Measurements from ENCODE around the gene GYG2.
A peak's percentile ranks its signal among the peaks of the same experiment; 100 is the strongest.

Gene GYG2

DNA sequence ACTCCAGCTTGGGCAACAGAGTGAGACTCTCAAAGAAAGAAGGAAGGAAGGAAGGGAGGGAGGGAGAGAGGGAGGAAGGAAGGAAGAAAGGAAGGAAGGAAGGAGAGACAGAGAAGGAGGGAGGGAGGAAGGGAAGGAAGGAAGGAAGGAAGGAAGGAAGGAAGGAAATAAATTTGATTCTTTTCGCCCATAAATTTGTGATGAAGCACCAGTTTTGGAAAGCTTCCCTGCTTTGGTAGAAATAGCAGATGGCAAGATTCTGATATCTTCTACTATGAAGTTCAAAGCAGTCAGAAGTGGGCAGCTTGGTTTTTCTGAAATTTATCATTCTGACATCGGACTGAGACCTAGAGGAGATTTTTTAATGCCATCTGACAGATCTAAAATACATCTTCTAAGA is 11.7 kb upstream of the GYG2 start:
- DNase-seq (ENCODE audit: low spot score), result no peak

DNA sequence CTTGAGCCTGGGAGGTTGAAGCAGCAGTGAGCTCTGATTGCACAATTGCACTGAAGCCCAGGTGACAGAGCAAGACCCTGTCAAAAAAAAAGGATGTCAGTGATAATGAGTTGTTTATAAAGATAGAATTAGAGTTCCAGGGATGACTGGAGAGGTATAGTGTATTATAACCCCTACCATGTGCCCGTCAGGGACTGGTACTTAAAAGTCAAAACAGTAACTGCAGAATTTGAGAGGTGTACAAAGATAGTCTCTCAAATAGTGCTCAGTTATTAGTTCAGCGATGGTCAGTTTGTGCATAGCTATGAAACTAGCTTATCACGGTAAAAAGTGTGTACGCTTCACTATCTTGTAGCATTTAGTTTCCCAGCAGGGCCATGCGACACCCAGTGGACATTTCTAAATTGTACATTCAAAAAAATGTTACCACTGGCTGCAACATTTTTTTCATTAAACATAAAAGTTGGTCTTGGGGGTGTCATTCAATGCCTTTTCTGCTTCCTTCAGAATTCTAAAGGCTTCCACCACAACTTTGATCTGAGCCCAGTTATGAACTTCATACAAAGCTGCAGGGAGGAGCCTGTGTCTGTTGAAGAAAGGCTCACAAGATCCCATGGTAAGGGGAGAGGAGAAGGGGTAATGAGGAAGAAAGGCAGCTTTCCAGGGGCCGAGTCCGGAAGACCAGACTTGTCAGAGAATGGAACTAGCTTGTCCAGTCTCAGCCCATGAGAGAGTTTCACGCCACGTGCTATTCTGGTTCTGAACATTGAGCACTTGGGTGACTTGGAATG is 9.2 kb upstream of the GYG2 start:
- DNase-seq (ENCODE audit: low spot score), result no peak

DNA sequence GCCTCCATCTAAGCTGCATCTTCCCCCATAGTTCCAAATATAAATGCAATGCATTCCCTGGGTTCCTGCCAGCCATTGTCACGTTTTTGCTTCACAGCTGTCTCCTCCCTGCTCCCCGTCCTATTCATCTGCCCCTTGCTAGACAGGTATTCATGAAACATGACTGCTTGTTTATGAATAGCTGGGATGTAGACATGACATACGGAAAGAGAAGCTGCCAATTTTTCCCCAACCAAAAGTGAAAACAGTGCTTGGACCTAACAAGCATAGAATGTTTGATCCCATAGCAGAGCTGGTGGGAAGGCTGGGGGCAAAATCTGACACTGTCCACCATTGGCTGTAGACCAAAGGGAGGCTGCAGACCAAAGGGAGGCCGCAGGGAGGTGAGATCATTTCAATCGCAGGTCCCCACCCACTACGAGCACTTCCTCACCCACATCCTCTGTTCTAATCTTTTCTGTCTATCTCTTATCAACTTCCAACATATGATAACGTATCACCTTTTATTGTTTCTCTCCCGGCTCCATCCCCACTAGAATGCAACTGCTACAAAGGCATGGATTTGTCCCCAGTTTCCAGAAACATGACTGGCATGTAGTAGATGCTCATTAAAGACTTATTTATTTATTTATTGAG is 8.5 kb upstream of the GYG2 start:
- no peak for DNase-seq (ENCODE audit: low spot score)

DNA sequence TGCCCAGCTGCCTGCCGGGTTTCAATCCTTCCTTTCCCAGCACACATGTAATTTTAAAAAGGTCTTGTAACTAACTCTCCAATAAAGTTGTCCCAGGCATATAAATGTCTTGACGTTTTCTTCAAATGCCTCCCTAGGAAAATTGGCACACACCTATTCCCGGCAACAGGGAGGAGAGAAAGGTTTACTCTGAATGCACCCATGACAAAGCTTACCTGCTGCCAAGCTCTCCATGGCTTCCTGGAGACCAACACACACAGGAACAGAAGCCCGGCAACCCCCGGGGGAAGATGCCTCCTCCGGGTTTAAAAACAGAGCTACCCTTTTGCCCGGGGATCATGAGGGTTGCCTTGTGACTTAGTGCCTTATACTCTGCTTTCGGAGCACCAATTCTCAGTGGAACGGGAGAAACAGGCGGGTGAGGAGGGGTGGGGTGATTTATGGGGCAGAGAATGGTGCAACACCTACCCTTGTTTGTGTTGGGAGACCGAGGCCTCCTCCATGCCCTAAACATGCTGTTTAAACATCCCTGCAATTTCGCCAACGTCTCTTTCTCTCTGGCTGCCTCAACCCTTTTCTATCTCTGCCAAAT is 4.8 kb upstream of the GYG2 start:
- no peak for DNase-seq (ENCODE audit: low spot score)

DNA sequence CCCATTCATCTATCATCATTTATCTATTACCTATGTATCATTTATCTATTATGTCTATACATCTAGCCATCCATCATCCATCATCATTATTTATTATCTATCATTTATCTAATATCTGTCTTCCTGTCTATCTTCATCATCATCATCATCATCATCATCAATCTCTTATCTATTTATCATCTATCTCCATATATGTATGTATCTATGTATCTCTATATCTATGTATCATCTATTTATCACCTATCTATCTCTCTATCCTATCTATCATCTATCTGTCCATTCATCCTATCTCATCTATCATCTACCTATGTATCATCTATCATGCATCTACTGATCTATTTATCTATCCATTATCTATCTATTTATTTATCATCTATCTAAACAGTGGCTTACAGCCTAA is 3.8 kb upstream of the GYG2 start:
- DNase-seq (ENCODE audit: low spot score), result no peak

DNA sequence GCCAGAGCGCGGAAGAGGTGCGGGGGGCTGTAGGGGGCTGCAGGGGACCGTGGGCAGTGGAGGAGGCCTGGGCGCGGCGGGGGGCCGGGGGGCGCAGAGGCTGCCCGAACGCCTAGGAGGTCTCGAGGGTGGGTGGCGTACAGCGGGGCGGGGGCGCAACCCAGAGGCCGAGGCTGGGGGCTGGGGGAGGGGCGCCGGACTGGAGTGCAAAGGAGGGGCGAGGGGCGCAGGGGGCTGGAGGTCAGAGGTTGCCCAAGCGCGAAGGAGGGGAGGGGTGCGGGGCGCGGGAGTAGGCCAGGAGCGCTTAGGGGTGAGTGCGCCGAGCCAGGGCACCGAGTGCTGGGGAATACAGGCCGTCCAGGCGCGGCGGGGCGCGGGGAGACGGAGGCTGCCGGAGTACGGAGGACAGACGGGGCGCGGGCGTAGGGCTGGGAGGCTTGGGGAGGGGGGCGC is 255 bp downstream of the GYG2 start:
- DNase-seq (ENCODE audit: low spot score), result peak; percentile 91

DNA sequence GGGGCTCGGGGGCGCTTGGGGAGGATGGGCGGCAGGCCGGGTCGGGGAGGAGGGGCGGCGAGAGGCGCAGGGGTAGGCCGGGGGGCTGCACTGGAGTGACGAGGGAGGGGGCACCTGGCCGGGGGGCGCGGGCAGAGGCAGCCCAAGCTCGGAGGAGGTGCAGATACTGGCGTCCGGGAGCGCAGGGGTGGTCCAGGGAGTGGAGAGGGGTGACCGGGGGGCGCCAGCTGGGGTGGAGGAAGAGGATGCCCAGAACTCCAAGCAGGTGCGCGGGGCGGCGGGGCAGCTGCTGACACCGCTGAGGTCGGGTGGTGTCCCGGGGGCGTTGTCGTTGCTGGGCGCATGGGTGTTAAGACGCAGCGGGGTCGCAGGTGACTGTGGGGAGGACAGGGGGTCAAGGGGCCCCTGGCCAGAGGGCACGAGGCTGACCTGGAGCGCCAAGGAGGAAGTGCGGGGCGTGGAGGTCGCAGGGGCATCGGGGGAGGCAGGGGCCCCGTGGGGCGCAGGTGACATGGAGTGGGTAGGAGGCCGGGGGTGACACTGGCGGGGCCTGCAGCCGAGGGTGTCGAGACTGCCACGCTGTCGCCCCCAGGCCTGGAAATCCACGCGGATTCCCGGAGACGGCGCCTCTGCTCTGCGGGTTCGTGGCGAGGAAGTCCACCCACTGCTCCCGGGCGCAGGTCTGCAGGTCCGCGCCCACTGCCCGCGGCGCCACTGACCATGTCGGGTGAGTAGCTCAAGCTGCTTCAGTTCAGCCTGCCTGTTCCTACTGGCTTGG is 928 bp downstream of the GYG2 start:
- peak; percentile 69 for DNase-seq (ENCODE audit: low spot score)

DNA sequence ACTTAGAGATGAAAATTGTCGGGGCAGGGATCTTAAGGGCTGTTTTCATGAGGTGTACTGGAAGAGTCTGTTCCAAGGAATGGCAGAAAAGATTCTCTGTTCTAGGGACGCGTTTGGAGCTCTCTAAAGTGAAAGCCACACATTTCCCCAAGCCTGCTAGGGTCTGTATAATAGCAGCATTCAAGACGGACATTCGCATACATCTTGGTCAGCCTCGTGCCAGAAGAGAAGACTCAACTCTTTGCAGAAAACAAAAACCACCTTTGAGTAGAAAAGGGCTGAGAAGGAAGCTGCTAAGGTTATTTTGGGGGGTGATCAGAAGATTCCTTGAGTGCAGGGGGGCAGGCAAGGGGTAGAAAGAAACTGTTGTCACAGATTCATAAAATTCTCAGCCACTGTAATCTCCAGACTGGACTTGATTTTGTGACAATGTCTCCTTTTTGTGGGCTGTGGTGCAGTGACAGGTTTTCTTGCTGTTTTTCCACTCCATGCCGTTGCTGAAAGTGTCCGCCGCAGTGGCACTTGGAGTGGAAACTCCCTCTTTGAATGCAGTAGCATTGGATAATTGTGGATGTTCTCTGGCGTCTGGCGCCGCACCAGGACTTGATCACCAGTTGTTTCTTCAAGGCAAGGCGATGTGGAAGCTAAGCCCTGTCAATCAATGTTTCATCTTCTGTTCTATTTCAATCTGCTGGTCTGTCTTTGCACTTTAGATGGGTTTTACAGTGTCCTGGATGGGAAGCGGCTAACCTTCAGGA is 2.9 kb downstream of the GYG2 start:
- no peak for DNase-seq (ENCODE audit: low spot score)

DNA sequence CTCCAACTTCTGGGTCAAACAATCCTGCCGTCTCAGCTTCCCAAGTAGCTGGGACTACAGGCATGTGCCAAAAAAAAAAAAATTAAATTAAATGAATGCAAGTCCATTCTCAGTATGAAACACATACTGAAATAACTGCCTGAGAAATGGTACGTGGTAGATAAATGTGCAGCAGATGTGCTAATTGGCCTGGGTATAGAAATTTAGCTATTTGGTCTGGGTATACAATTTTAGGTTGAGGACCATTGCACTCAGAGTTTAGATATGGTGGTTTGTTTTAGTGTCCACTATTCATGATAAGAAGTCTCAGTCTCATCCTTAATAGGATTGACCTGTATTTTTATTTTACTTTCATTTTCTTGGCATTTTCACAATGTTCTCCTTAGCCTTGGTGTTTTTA is 9.2 kb downstream of the GYG2 start:
- no peak for DNase-seq (ENCODE audit: low spot score)

DNA sequence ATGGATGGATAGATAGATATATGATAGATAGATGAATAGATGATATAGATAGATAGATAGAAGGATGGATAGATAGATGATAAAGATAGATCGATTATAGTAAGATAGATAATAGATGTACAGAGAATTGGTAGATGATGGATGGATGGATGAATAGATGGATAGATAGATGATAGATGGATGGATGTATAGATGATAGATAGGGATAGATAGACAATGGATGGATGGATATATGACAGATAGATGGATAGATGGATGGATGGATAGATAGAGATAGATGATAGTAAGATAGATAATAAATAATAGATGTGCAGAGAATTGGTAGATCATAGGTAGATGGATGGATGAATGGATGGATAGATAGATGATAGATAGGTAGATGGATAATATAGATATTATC is 12.2 kb downstream of the GYG2 start:
- DNase-seq (ENCODE audit: low spot score), result no peak

DNA sequence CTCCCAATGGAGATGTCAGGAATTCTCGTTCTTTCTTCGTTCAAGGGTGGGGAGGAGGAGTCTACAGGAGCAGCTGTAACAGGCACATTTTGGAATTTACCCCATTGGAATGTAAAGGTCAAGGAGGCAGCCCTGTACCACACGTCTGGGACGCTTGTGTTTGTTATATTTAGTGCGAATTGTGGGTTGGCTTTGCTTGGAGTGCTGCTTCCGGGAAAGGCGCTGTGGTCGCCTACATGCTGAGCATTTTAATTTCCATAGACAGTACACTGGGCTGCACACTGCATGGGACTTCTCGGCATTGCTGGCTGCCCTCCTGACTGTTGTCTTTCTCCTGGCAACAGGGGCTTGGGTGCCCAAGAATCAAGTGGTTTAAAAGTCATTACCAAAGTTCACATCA is 12.8 kb downstream of the GYG2 start:
- DNase-seq (ENCODE audit: low spot score), result no peak

DNA sequence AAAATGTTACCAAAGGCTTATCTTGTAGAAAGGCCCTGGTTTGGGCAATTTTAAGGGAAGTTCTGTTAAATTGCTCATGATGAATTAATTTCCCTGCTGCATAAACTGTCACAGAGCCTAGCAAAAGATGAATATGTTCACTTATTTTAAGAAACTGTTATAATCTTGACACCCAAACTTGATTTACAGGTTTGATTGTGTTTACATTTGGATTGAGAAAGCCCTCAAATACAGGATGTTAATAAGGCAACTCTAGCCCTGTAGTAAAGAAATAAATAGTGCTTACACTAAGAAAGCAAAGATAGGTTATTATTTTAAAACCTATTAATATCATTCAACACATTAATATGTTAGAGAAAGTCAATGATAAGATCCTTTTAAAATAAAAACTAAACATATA is 18.3 kb downstream of the GYG2 start:
- DNase-seq (ENCODE audit: low spot score), result no peak

DNA sequence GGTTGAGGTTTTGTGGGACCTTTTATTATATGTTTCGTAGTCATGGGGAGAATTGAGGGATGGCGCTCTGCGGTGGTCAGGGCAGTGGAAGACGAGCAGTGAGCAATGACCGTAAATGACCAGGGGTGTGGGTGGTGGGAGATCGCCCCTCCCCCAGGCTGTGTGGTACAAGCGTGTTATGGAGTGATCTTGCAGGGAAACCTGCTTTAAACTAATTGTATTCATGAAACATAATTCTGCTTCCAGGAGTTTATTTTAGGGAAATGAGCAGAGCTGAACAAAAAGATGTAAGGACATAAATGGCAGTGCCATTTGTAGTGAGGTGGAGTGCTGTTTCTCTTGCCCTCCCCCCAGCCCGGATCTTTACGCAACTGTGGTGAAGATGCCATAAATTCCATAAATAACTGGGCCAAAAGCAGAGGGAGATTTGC is 20.2 kb downstream of the GYG2 start:
- DNase-seq (ENCODE audit: low spot score), result no peak

DNA sequence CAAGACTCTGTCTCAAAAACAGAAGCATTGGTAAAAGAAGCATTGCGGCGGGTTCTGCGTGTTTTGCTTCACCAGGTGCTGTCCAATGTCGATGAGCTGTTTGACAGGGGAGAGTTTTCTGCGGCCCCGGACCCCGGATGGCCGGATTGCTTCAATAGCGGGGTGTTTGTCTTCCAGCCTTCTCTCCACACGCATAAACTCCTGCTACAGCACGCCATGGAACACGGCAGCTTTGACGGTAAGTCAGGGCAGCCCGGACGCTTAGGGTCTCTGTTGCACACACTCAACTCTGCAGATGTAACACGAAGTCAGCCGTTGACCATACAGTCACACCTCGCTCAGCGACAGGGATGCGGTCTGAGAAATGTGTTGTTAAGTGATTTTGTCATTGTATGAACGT is 26.2 kb downstream of the GYG2 start:
- no peak for DNase-seq (ENCODE audit: low spot score)

DNA sequence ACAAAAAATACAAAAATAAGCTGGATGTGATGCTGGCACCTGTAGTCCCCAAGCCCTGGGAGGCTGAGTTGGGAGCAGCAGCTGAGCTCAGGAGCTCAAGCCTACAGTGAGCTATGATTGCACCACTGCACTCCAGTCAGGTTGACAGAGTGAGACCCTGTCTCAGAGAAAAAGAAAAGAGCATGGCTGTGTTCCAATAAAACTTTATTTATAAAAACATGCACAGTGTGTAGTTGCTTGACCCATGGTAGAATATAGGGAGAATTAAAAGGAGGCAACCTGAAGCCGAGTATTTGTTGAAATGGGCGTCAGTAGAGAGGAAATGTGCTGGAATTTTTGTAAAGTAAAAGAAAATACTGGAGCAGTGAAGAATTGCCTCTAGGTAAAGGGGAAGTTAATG is 27.0 kb downstream of the GYG2 start:
- DNase-seq (ENCODE audit: low spot score), result no peak

DNA sequence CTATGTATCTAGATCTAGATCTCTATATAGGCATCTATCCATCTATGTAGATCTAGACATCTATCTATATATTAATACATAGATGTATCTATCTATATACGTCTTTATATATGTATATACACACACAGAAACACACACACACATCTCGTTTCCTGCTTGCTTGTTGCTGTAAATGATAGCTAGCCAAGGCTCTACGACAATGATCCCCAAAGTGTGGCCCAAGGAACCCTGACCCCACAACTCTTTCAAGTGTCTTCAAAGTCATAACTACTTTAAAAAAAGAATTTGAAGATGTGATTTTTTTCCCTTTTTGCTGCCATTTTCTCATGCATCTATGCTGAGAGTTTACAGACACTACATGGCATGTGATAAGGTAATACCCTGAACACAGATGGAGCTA is 28.8 kb downstream of the GYG2 start:
- DNase-seq (ENCODE audit: low spot score), result no peak

DNA sequence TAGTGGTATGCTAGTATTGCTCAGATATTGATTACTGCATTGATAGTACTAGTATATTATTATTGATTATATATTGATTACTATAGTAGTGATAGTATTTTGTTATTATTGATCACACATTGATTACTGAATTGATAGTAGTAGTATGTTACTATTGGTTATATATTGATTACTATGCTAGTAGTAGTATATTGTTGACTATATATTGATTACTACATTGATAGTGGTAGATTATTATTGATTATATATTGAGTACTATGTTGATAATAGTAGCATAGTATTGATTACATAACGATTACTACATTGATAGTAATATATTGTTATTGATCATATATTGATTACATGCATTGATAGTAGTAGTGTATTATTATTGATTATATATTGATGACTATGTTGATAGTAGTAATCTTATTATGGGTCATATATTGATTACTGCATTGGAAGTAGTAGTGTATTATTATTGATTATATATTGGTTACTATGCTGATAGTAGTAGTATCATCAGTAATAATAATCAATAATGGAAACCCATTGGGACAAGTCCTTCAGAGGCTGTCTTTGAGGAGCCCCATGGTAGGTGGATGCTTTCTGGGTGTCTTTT is 30.6 kb downstream of the GYG2 start:
- no peak for DNase-seq (ENCODE audit: low spot score)

DNA sequence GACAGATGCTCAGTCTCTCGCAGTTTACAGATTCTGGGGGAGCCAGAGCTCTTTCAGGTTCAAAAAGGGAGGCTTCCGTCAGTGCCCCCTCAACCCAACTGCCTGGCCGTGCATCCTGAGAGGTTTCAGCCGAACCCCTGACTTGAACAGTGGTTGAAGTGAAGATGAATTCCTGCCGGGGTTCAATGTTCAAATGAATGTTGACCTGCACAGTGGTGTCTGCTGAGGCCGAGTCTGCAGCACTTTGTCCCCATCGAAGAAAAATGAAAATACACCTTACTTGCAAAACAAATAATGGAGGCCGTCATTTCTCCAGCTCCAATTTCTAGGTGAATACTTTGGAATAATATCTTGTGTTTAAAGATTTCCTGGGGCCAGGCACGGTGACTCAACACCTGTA is 33.7 kb downstream of the GYG2 start:
- no peak for DNase-seq (ENCODE audit: low spot score)

DNA sequence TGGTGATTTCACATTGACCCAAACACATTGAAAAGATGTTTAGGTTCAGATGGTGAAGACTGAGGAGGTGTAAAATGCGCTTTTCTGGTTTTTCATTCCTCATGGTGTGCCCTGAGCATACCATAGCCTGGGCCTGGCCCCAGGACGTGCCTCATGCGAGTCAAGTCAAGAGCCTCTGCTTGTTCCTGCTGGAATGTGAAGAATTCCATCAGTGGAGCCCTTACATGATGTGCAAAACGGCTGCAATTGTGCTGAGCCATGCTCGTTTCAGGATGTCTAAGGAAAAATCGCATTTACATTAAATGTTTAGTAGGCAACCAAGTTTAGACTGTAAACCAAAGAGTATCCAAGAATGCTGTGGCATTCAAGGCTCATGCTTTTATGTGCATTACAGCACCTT is 34.9 kb downstream of the GYG2 start:
- no peak for DNase-seq (ENCODE audit: low spot score)

DNA sequence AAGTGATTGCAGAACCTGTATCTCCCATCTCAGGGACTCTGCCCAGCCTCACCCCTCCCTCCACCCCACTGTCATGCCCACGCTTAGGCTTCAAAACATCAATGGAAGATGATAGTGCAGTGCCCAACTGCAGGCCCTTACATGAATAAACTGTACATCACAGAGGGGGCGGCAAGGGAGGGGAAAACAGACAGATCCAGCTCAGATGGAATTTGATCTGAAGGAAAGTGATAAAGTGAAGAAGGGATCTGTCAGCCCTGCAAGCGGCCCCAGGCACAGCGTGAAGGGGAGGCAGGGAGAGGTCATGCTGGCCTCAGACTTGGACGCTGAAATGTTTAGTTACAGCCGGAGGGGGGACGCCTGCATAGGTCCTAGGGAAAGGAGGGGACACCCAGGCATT is 38.5 kb downstream of the GYG2 start:
- DNase-seq (ENCODE audit: low spot score), result no peak

DNA sequence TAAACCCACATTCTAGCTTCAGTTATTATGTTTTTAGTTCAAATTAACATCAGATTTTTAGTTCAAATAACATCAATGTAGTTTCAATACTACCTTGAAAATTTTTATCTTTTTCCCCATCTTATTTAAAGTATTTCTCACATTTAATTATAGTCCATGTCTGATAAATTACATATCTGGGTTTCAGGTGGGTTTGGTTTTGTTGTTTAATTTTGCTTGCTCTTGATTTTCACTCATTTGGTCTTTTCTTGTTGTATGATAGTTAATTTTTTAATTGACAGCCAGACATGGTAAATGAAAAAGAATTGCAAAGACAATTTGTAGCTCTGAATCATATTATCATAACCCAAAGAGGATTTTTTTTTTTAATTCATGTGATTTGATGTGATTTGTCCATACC is 41.9 kb downstream of the GYG2 start:
- no peak for DNase-seq (ENCODE audit: low spot score)

DNA sequence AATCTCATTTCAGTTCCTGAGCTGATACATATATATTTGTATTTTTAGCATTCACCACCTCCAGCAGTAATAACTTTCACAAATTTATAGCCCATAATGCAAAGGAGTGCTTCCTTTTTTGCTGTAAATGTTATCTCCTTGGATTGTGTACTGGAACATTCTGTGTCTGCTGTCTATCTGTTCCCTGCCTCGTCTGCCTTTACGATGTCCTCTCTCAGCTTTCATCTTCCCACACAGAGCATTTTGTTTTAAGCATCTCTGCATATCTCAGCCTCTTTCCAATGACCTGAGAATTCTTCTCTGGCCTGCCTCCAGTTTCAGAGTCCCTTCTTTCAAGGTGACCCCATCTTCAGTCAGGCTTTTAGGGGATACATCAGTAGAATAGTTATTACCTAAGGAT is 43.1 kb downstream of the GYG2 start:
- no peak for DNase-seq (ENCODE audit: low spot score)

Data from ecto neural progenitor cell (in vitro differentiated cells).